ENCODE measurements around the gene LSS.

DNA sequence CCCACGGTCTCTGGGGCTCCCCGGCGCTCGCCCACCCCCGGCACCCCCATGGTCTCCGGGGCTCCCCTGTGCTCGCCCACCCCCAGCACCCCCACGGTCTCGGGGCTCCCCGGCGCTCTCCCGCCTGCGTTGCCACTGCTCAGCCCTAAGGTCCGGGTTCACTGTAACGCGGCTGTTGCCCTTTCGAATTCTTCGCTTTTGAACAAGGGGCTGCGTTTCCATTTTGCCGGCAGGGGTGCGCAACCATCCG is 68.0 kb downstream of the LSS start:
- TF ChIP-seq, protein P1, sequence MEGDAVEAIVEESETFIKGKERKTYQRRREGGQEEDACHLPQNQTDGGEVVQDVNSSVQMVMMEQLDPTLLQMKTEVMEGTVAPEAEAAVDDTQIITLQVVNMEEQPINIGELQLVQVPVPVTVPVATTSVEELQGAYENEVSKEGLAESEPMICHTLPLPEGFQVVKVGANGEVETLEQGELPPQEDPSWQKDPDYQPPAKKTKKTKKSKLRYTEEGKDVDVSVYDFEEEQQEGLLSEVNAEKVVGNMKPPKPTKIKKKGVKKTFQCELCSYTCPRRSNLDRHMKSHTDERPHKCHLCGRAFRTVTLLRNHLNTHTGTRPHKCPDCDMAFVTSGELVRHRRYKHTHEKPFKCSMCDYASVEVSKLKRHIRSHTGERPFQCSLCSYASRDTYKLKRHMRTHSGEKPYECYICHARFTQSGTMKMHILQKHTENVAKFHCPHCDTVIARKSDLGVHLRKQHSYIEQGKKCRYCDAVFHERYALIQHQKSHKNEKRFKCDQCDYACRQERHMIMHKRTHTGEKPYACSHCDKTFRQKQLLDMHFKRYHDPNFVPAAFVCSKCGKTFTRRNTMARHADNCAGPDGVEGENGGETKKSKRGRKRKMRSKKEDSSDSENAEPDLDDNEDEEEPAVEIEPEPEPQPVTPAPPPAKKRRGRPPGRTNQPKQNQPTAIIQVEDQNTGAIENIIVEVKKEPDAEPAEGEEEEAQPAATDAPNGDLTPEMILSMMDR (conservative IDR thresholded peaks at IDR 0.05; ENCODE audit: low read depth, low read length) = no peak
- TF ChIP-seq EZH2 (IDR thresholded peaks at IDR 0.05; ENCODE audit: borderline replicate concordance, low read depth, low read length, poor library complexity, severe bottlenecking) = no peak
